Thyroid gland (tissue), 4 donors: ENCODE measurements around the gene SLC30A2. TPM values are rescaled to one million over a fixed set of nuclear protein-coding genes. Genes with fewer than 3 reads are reported as not detected.

Source experiments
- DNase-seq, 2 donors: peaks; one replicate each; pipeline ENCODE4 v3.0.0-alpha.2; 2019
- H3K27ac ChIP-seq, 3 donors: fragments of 200-600 bp; sonication (generic); 1 replicate in 2 of 3; 2 replicates in 1 of 3; pipeline ENCODE4 v1.5.1; 2016 to 2019; ENCODE audit warnings: mild to moderate bottlenecking in 1 of 3, moderate library complexity in 1 of 3
- H3K27me3 ChIP-seq: fragments of 200-600 bp; sonication (generic); one replicate; pipeline ENCODE4 v1.5.1; 2019
- H3K36me3 ChIP-seq, 2 donors: fragments of 200-600 bp; sonication (generic); one replicate each; pipeline ENCODE4 v1.5.1; 2016 to 2019
- H3K4me1 ChIP-seq, 2 donors: fragments of 200-600 bp; sonication (generic); one replicate each; pipeline ENCODE4 v1.5.1; 2017 to 2019
- H3K4me3 ChIP-seq, 3 donors: fragments of 200-600 bp; sonication (generic); replicated peaks in 1 of 3; 1 replicate in 2 of 3; 2 replicates in 1 of 3; pipeline ENCODE4 v1.5.1; 2016; ENCODE audit warnings: mild to moderate bottlenecking in 1 of 3
- H3K9me3 ChIP-seq: fragments of 200-600 bp; sonication (generic); one replicate; pipeline ENCODE4 v1.5.1; 2017
- POLR2A ChIP-seq, 2 donors: fragments of 450-650 bp; IDR thresholded peaks; one replicate each; pipeline ENCODE4 v1.6.1; 2017; ENCODE audit warnings: antibody characterized with exemption in 2 of 2, mild to moderate bottlenecking in 2 of 2, moderate library complexity in 1 of 2
- WGBS, 2 donors: methylation state at CpG; one replicate each; pipeline ENCODE4 v1.1.5; 2017; 5-methylcytosine and 5-hydroxymethylcytosine counted together
- intact Hi-C: fragments of 100-400 bp; cut with DNase I; formaldehyde crosslinking; loops from one replicate; pipeline ENCODE4 v1.15.1; 2023
- total RNA-seq, 4 donors: library from RNA; depleted of rRNA; stranded (reverse); fragments of >200 nt; gene quantifications; one replicate each; pipeline ENCODE4 v1.2.3, GENCODE V29; 2016
- TF ChIP-seq, protein P1 (sequence below), 6 experiments: fragments of 200-600 bp in 3 of 6; fragments of 450-650 bp in 3 of 6; sonication (generic) in 3 of 6; IDR thresholded peaks; one replicate each; pipeline ENCODE4 v1.5.1; 2016 to 2019; ENCODE audit warnings: antibody characterized with exemption in 6 of 6, mild to moderate bottlenecking in 2 of 6, inconsistent platforms in 1 of 6, moderate library complexity in 1 of 6

Gene SLC30A2
- total RNA-seq, 4 donors from 2014 or later = 12.5 to 55.9 (median 43.4) TPM

DNA sequence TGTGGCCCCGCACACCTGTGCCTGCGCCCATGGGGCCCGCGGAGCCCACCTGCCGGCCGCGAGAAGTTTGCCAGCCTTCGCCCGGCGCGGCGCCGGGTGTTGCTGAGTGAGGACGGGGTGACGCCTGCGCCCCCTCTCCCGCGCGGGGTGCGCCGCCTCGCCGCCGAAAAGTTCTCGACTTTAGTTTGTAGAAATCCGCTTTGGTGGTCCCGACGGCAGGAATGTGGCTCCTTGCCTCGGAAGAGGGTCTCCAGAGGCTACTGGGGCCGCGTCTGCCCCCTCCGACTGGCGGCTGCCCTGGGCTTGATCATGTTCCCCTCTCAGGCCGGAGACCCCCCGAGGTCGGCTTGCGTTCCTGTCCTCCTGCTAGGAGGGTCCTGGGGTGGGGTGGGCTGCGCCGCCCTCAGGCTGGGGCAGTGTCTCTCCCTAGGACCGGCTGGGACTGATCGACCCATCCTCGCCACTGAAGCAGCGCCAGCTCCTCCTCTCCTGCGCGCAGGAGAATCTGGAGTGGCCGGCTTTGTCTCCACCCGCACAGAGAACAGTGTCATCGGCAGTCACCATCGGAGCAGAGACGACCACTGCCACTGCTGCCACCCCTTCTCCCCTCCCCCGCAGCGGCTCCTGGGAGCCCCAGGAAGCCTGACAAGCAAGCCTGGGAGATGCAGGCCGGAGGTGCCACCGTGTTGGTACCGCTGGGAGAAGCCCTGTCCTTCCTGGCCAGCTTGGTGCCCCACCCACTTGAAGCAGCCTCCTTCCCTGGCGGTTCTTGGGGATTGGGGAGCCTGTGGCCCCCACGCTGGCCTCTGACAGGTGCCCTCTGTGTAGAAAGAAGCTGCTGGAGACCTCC lies 553 bp upstream of the SLC30A2 start:
- TF ChIP-seq, protein P1, sequence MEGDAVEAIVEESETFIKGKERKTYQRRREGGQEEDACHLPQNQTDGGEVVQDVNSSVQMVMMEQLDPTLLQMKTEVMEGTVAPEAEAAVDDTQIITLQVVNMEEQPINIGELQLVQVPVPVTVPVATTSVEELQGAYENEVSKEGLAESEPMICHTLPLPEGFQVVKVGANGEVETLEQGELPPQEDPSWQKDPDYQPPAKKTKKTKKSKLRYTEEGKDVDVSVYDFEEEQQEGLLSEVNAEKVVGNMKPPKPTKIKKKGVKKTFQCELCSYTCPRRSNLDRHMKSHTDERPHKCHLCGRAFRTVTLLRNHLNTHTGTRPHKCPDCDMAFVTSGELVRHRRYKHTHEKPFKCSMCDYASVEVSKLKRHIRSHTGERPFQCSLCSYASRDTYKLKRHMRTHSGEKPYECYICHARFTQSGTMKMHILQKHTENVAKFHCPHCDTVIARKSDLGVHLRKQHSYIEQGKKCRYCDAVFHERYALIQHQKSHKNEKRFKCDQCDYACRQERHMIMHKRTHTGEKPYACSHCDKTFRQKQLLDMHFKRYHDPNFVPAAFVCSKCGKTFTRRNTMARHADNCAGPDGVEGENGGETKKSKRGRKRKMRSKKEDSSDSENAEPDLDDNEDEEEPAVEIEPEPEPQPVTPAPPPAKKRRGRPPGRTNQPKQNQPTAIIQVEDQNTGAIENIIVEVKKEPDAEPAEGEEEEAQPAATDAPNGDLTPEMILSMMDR (IDR thresholded peaks at IDR 0.05) = no peak
- TF ChIP-seq POLR2A (IDR thresholded peaks at IDR 0.05) = peak in 1 of 2 donors; percentile 4
- Histone ChIP-seq H3K4me3 (peak overlapping the region; percentile 19 to 62 (median 23)), H3K9me3 (no peaks in the 10 kb centered on the region), H3K4me1 (peaks cover 15 to 44% of the 10 kb centered on the region in 2 donors), H3K27me3 (no peaks in the 10 kb centered on the region), H3K36me3 (peaks cover 0 to 6% of the 10 kb centered on the region in 2 donors), H3K27ac (peak overlapping the region in 1 of 3 donors; percentile 77)
- whole genome bisulfite sequencing, 2 donors = 13 to 14% methylated on average over 3 to 4 of the region's 57 CpGs
- intact Hi-C loops = no loop called here
- DNase-seq = peak; percentile 41 to 45

DNA sequence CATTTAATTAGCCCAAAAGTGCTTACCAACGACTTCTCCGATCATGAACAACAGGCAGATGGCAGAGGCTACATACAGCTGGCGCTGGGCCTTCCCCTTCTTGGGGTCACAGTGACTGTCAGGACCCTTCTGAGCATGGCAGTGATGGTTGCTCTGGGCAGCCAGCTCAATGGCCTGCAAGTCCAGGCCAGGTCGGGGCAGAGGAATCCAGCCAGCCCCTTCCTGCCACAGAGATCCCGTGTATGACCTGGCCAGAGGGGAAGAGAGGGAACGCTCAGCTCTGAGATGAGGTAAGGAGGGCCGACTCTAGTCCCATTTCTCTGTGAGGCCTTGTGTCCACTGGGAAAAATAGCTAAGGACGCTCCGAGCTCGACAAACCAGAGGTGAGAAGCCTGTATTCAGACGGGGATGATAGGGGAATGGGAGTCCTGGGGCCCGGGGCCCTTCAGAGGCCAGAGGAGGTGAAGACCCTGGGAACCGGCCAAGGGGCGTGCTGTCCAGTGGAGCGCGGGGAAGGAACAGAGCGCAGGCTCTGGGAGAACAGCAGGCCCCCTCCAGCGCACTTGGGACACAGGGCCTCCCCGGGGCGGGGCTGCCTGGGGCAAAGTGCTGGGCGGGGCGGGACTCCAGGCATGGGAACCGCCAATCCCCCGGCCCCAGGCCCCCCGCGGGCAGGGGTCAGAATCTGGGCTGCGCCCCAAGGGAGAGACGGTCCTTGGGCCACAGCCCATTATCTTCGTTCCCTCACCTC lies 772 bp downstream of the SLC30A2 start:
- 36 to 39% methylated on average over 19 to 23 of the region's 29 CpGs for WGBS, 2 donors
- H3K27me3 ChIP-seq = no peaks in the 10 kb centered on the region
- intact Hi-C loops = no loop called here

GRCh38 chr1:26044414-26044813 lies 1.5 kb downstream of the SLC30A2 start:
- H3K27ac ChIP-seq = peak overlapping the region in 1 of 3 donors; percentile 77
- intact Hi-C loops = no loop called here
- H3K4me3 ChIP-seq = no peak overlapping the region
- WGBS, 2 donors = 95 to 98% methylated on average over 2 to 3 of the region's 3 CpGs
- H3K36me3 ChIP-seq = peaks cover 0 to 6% of the 10 kb centered on the region in 2 donors
- no peaks in the 10 kb centered on the region for H3K9me3 ChIP-seq
- no peak for DNase-seq
- peaks cover 15 to 35% of the 10 kb centered on the region in 2 donors for H3K4me1 ChIP-seq
- TF ChIP-seq, protein P1 (IDR thresholded peaks at IDR 0.05) = no peak
- no peak for TF ChIP-seq POLR2A (IDR thresholded peaks at IDR 0.05)
- H3K27me3 ChIP-seq = no peaks in the 10 kb centered on the region

More for the DNA sequence above, 772 bp downstream of the SLC30A2 start:
- Histone ChIP-seq H3K9me3 (no peaks in the 10 kb centered on the region), H3K4me3 (peak overlapping the region in 2 of 3 donors; percentile 23 to 62), H3K4me1 (peaks cover 15 to 42% of the 10 kb centered on the region in 2 donors), H3K27ac (peak overlapping the region in 1 of 3 donors; percentile 77), H3K36me3 (peaks cover 0 to 6% of the 10 kb centered on the region in 2 donors)
- peak; percentile 83 to 86 for DNase-seq
- TF ChIP-seq POLR2A (IDR thresholded peaks at IDR 0.05) = peak in 1 of 2 donors; percentile 15
- TF ChIP-seq, protein P1 (IDR thresholded peaks at IDR 0.05) = no peak

- no peak for DNase-seq
- TF ChIP-seq, protein P1 (IDR thresholded peaks at IDR 0.05) = no peak
- TF ChIP-seq POLR2A (IDR thresholded peaks at IDR 0.05) = no peak
- intact Hi-C loops = no loop called here
- 89 to 92% methylated on average over 2 of the region's 2 CpGs for WGBS, 2 donors
- Histone ChIP-seq H3K4me1 (peaks cover 15 to 31% of the 10 kb centered on the region in 2 donors), H3K27me3 (no peaks in the 10 kb centered on the region), H3K4me3 (no peak overlapping the region), H3K36me3 (peaks cover 0 to 6% of the 10 kb centered on the region in 2 donors), H3K27ac (no peak overlapping the region), H3K9me3 (no peaks in the 10 kb centered on the region)
Observed at GRCh38 chr1:26043765-26044164, 2.2 kb downstream of the SLC30A2 start.
